Anterior cingulate cortex (tissue), 58 donors: Measurements from ENCODE around the gene CCDC112.

ENCODE experiments used
- DNase-seq, 58 donors: peaks; one replicate each; lab custom pipeline; 2025; lab: John Stamatoyannopoulos, UW

The CCDC112 gene

GRCh38 chr5:115296124-115297022 is at the start of gene CCDC112:
Gene CCDC112, minus strand, starts transcription at chr5:115296654. Its CDS starts 111 bp downstream, at chr5:115296543.
- peak in 56 of 58 donors; percentile 10 to 92 (median 75) for DNase-seq

DNA sequence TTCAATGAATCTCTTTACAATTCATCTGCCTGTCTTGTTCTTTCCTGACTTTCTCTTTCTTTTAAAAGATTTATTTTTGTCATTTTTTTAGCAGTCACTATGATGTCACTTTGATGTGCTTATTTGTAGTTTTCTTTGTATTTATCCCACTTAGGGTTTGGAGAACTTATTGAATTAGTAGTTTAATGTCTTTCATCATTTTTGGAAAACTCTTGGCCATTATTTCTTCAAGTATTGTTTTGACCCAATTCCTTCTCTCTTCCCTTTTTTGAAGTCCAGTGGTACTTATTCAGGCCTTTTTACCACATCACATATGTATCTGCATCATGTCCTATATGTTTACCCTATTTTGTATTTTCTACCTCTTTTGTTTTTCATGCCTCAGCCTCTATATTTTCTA is 48.9 kb upstream of the CCDC112 start:
- no peak for DNase-seq

DNA sequence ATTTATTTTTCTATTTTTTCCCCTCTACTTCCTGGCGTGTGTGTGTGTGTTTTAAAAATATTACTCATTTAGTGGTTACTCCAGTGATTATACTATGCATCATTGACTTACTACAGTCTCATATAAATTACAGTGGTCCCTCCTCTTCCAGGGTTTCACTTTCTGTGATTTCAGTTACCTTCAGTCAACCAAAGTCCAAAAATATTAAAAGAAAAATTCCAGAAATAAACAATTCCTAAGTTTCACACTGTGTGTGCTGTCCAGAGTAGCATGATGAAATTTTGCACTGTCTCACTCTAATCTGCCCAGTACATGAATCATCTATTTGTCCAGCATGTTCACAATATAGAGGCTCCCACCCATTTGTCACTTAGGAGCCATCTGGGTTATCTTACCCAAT is 47.4 kb upstream of the CCDC112 start:
- DNase-seq, result no peak

GRCh38 chr5:115342590-115343377 is 46.3 kb upstream of the CCDC112 start:
- DNase-seq, result no peak

GRCh38 chr5:115341745-115342144 is 45.3 kb upstream of the CCDC112 start:
- no peak for DNase-seq

DNA sequence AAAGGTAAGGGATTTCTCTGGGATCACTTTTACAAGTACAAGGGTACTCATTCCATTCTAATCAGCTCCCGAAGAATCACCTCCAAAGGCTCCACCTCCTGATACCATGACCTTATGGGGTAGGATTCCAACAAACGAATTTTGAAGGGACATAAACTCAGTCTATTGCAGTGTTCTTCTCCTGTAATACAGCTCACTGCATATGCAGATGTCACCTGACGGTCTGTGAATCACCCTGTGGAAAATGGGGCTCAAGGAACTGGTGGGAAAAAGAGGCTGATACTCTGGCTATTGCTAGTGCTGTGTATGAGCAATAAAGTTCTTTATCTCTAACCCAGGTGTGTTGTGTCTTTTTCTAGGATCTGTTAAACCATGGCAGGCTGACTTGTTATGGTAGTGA is 42.4 kb upstream of the CCDC112 start:
- no peak for DNase-seq

- no peak for DNase-seq
These were observed 41.4 kb upstream of the CCDC112 start for GRCh38 chr5:115337882-115338281.

DNA sequence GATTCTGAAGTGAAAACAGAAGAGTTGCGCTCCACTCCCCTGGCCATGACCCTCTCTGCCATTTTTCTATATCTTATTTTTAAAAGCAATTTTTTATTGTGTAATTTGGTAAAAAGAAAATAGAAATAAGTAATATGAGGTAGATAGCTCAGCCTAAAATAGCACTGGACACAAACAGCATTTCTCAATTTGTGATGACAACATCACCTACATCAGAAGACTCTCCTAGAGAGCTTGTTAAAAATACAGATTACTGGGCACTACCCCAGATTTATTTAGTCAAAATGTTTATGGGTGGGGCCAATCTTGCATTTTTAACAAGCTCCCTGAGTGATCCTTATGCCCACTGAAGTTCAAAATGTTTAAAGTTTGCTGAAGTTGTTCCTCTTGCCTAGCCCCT is 40.5 kb upstream of the CCDC112 start:
- DNase-seq, result no peak

DNA sequence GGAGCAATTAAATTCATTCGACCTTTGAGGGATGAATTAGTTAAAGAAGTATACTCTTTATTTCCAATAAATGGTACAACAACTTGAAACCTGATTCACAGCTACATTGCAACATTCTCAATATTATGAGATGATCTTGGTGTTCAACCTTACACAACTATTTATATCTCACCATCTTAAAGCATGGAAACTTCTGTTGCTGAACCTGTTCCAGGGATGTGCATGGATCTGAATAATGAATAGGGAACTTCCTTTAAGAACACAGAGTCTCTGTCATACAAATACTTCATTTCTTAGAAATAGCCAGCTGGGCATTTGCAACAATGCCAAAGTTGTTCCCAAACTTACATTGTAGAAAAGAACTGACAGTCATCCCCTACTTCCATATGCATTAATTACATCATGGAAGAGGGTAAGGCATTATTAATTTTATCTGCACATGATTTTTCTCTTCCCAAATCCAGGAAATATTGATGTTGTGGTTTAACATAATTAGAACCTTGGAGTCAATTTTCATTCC is 39.8 kb upstream of the CCDC112 start:
- DNase-seq, result peak in 2 of 58 donors; percentile 15 to 47

- DNase-seq, result no peak
These were observed 38.8 kb upstream of the CCDC112 start for GRCh38 chr5:115335301-115335700.

DNA sequence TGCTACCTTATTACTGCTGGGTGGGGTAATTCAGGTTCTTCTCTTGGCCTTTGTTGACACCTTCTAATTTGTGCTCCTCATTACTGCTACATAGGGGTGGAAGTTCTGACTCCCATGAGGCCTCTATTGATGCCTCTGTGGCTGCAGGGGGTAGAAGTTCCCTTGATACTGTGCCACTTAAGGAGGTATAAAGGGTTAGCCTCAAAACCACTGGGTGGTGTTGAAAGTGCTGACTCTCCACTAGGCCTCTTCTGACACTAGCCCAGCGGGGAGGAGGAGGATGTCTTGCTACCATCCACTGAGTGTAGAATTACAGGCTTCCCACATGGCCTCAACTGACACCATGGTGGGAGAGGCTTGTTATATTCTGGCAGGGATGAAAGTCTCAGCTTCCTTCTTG is 36.7 kb upstream of the CCDC112 start:
- no peak for DNase-seq

GRCh38 chr5:115330830-115331229 is 34.4 kb upstream of the CCDC112 start:
- no peak for DNase-seq

- DNase-seq, result peak in 33 of 58 donors; percentile 1 to 73 (median 22)
These were observed 33.0 kb upstream of the CCDC112 start for GRCh38 chr5:115329475-115329874.

GRCh38 chr5:115328617-115329274 is 32.3 kb upstream of the CCDC112 start:
- DNase-seq, result peak in 18 of 58 donors; percentile 3 to 69 (median 12)

DNA sequence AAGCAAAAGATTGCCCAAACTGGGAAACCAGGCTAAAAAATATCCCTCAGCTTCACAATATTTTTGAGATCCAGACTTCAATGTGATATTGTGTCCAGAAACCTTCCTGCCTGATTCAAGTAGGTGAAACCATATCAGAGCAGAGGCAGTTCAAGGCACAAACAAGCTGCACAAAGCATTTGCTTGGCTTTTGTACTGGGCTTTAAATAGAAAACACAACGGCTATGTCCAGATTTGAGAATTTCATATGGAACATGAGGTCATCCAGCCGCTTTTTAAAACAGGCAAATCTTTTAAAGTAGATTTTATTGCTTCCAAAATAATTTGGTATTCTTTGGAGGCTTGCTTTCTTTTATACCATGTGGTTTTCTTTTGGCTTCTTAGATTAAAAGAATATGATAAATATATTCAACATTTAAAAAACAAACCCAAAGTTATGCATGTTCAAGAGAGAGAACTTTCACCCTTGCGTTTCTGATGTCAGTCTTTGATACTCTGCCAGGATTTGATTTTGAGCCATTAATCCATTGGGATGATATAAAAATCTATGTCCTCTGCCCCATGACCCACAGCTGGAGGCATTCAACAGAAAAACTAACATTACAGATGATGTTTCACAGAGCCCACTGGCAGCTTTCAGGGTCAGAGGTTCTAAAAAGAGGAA is 29.0 kb upstream of the CCDC112 start:
- no peak for DNase-seq

- no peak for DNase-seq
These were observed 27.6 kb upstream of the CCDC112 start for GRCh38 chr5:115324021-115324420.

GRCh38 chr5:115322729-115323128 is 26.3 kb upstream of the CCDC112 start:
- no peak for DNase-seq

DNA sequence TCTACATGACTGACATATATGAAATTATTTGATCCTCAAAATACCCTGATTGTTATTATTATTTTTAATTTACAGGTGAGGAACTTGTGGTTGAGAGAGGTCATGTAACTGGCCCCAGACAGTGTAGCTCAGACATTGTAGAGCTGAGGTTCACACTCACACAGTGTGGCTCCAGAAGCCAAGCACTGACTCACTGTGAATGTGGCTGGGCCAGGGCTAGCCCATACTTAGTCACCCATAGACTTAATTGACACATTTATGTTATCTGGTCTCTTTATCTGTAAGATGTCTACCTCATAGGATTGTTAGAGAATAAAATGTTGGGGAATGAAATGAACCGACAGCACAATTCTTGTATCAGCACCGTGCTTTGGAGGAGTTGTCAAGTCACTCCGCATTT is 24.9 kb upstream of the CCDC112 start:
- DNase-seq, result no peak

DNA sequence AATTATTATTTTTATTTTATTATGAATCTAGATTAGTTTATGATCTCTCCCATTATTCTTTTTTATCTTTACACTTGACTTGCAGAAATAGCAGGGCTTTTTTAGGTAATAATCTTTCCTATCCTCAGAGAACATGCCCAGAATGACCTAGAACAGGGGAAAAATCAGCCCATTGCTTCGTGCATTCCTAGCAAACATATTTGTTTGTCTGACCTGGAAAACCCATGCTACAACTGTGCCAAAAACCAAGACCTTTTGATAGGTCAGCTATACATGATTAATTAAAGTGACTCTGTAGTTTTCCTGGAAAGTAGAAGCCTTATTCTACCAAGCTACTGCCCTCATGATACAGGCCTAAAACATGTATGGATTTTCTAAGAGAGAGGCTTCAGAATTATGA is 24.1 kb upstream of the CCDC112 start:
- DNase-seq, result no peak

GRCh38 chr5:115320006-115320405 is 23.6 kb upstream of the CCDC112 start:
- no peak for DNase-seq
